ENCODE measurements around the gene MYO5B.

The MYO5B gene

GRCh38 chr18:50060822-50061221, 134.1 kb downstream of the MYO5B start:
- TF ChIP-seq, protein P1, sequence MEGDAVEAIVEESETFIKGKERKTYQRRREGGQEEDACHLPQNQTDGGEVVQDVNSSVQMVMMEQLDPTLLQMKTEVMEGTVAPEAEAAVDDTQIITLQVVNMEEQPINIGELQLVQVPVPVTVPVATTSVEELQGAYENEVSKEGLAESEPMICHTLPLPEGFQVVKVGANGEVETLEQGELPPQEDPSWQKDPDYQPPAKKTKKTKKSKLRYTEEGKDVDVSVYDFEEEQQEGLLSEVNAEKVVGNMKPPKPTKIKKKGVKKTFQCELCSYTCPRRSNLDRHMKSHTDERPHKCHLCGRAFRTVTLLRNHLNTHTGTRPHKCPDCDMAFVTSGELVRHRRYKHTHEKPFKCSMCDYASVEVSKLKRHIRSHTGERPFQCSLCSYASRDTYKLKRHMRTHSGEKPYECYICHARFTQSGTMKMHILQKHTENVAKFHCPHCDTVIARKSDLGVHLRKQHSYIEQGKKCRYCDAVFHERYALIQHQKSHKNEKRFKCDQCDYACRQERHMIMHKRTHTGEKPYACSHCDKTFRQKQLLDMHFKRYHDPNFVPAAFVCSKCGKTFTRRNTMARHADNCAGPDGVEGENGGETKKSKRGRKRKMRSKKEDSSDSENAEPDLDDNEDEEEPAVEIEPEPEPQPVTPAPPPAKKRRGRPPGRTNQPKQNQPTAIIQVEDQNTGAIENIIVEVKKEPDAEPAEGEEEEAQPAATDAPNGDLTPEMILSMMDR (IDR thresholded peaks at IDR 0.05; ENCODE audit: low read depth, low read length) = no peak

DNA sequence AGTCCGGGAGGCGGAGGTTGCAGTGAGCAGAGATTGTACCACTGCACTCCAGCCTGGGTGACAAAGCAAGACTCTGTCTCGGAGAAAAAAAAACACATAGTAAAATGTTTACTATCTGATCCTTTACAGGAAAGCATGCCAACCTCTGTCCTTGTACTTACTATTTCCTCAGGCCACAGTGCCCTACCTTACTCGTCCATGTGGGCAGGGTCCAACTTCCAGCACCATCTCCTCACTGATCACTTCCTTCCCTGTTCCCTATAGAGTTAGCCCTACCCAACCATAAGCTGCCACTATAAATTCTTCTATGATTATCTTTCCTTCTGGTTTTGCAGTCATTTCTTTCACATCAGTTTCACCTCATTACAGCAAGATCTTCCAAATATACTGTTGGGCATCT, 136.2 kb downstream of the MYO5B start:
- no peak overlapping the region for H3K4me3 ChIP-seq (ENCODE audit: low read depth, low read length)
- no peaks in the 10 kb centered on the region for H3K27me3 ChIP-seq (ENCODE audit: insufficient read depth, low read depth, severe bottlenecking)
- no peaks in the 10 kb centered on the region for H3K9me3 ChIP-seq (ENCODE audit: severe bottlenecking)
- DNase-seq = no peak
- H3K27ac ChIP-seq = no peak overlapping the region
- no peaks in the 10 kb centered on the region for H3K36me3 ChIP-seq
- TF ChIP-seq, protein P1 (IDR thresholded peaks at IDR 0.05; ENCODE audit: low read depth, low read length) = no peak

More at GRCh38 chr18:50060822-50061221, 134.1 kb downstream of the MYO5B start:
- Histone ChIP-seq H3K27ac (no peak overlapping the region), H3K27me3 (ENCODE audit: insufficient read depth, low read depth, severe bottlenecking) (no peaks in the 10 kb centered on the region), H3K9me3 (ENCODE audit: severe bottlenecking) (no peaks in the 10 kb centered on the region), H3K4me3 (ENCODE audit: low read depth, low read length) (no peak overlapping the region), H3K36me3 (no peaks in the 10 kb centered on the region)
- DNase-seq = no peak

- no peaks in the 10 kb centered on the region for H3K27me3 ChIP-seq (ENCODE audit: insufficient read depth, low read depth, severe bottlenecking)
- TF ChIP-seq, protein P1 (IDR thresholded peaks at IDR 0.05; ENCODE audit: low read depth, low read length) = no peak
- no peak overlapping the region for H3K27ac ChIP-seq
- no peak for DNase-seq
- H3K4me3 ChIP-seq (ENCODE audit: low read depth, low read length) = no peak overlapping the region
- H3K36me3 ChIP-seq = no peaks in the 10 kb centered on the region
- H3K9me3 ChIP-seq (ENCODE audit: severe bottlenecking) = no peaks in the 10 kb centered on the region
Observed at GRCh38 chr18:50057009-50057408, 137.9 kb downstream of the MYO5B start.

- no peaks in the 10 kb centered on the region for H3K9me3 ChIP-seq (ENCODE audit: severe bottlenecking)
- H3K27ac ChIP-seq = no peak overlapping the region
- H3K4me3 ChIP-seq (ENCODE audit: low read depth, low read length) = no peak overlapping the region
- no peaks in the 10 kb centered on the region for H3K36me3 ChIP-seq
- H3K27me3 ChIP-seq (ENCODE audit: insufficient read depth, low read depth, severe bottlenecking) = no peaks in the 10 kb centered on the region
- DNase-seq = no peak
- TF ChIP-seq, protein P1 (IDR thresholded peaks at IDR 0.05; ENCODE audit: low read depth, low read length) = no peak
Observed at GRCh38 chr18:50056185-50056584, 138.8 kb downstream of the MYO5B start.

DNA sequence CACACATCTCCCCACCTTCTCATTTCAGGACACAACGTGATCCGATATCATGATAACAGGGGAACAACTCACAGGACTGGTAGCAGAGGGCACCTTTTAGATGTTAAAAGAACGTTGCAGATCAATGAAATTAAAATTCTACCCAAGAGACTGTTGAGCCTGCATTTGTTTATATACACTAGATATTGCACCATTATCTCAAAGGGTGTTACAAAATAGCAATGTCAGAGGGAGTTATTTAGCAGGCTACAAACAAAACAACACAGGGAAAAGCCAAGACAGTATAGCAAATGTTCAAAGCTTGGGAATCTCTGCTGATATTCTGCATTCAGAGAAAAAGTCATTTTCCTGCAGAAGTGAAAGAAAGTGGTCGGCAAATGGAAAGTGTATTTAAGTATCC, 139.5 kb downstream of the MYO5B start:
- no peak for DNase-seq
- H3K9me3 ChIP-seq (ENCODE audit: severe bottlenecking) = no peaks in the 10 kb centered on the region
- no peaks in the 10 kb centered on the region for H3K27me3 ChIP-seq (ENCODE audit: insufficient read depth, low read depth, severe bottlenecking)
- no peaks in the 10 kb centered on the region for H3K36me3 ChIP-seq
- TF ChIP-seq, protein P1 (IDR thresholded peaks at IDR 0.05; ENCODE audit: low read depth, low read length) = no peak
- no peak overlapping the region for H3K4me3 ChIP-seq (ENCODE audit: low read depth, low read length)
- H3K27ac ChIP-seq = no peak overlapping the region

GRCh38 chr18:50053111-50053510, 141.8 kb downstream of the MYO5B start:
- Histone ChIP-seq H3K27me3 (ENCODE audit: insufficient read depth, low read depth, severe bottlenecking) (no peaks in the 10 kb centered on the region), H3K4me3 (ENCODE audit: low read depth, low read length) (no peak overlapping the region), H3K9me3 (ENCODE audit: severe bottlenecking) (no peaks in the 10 kb centered on the region), H3K27ac (no peak overlapping the region), H3K36me3 (no peaks in the 10 kb centered on the region)
- DNase-seq = no peak
- TF ChIP-seq, protein P1 (IDR thresholded peaks at IDR 0.05; ENCODE audit: low read depth, low read length) = no peak
